GM06990 (cell line): Measurements from ENCODE around the gene CARS1.

ENCODE experiments used
- DNase-seq: peaks from one replicate; pipeline ENCODE4 v3.0.0-alpha.2; 2011; ENCODE audit not compliant: insufficient read length; ENCODE audit errors: extremely low read depth
- H3K27me3 ChIP-seq: replicated peaks from 2 replicates; pipeline ENCODE4 v1.6.0; 2011; ENCODE audit warnings: low read length; ENCODE audit not compliant: control insufficient read depth, insufficient read depth
- H3K36me3 ChIP-seq: 2 replicates; pipeline ENCODE4 v1.5.1; 2011; ENCODE audit warnings: low read length; ENCODE audit not compliant: control insufficient read depth, insufficient read depth
- H3K4me3 ChIP-seq: replicated peaks from 2 replicates; pipeline ENCODE4 v1.5.1; 2011; ENCODE audit warnings: low read depth, mild to moderate bottlenecking, control low read depth, low read length
- TF ChIP-seq, protein P1 (sequence below): IDR thresholded peaks from 2 replicates; pipeline ENCODE4 v1.5.1; 2011; ENCODE audit warnings: low read length, control low read depth, mild to moderate bottlenecking, inconsistent platforms; ENCODE audit not compliant: insufficient read depth, poor library complexity, severe bottlenecking

The CARS1 gene

DNA sequence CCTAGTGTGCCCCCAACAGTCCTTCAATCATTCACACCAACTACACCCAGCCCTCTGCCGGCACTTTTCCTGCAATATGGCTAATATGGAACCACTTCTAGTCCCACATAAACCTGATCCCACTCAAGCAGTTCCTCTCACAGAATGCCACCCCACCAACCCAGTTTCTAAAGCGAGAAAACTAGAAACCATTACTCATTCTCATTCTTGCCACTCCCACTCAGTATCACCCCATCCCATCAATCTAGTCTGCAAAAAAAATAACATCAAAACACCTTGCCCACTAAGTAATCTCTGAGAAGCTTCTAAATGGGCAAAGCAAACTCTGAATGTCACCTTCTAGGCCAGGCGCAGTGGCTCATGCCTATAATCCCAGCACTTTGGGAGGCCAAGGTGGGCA lies 83.0 kb downstream of the CARS1 start:
- peaks cover 28% of the 10 kb centered on the region for H3K36me3 ChIP-seq
- no peak overlapping the region for H3K4me3 ChIP-seq
- TF ChIP-seq, protein P1, sequence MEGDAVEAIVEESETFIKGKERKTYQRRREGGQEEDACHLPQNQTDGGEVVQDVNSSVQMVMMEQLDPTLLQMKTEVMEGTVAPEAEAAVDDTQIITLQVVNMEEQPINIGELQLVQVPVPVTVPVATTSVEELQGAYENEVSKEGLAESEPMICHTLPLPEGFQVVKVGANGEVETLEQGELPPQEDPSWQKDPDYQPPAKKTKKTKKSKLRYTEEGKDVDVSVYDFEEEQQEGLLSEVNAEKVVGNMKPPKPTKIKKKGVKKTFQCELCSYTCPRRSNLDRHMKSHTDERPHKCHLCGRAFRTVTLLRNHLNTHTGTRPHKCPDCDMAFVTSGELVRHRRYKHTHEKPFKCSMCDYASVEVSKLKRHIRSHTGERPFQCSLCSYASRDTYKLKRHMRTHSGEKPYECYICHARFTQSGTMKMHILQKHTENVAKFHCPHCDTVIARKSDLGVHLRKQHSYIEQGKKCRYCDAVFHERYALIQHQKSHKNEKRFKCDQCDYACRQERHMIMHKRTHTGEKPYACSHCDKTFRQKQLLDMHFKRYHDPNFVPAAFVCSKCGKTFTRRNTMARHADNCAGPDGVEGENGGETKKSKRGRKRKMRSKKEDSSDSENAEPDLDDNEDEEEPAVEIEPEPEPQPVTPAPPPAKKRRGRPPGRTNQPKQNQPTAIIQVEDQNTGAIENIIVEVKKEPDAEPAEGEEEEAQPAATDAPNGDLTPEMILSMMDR: no peak
- H3K27me3 ChIP-seq: no peaks in the 10 kb centered on the region
- no peak for DNase-seq

- Histone ChIP-seq H3K4me3 (no peak overlapping the region), H3K27me3 (no peaks in the 10 kb centered on the region), H3K36me3 (peaks cover 41% of the 10 kb centered on the region)
- TF ChIP-seq, protein P1: no peak
- no peak for DNase-seq
These were observed 88.8 kb downstream of the CARS1 start for GRCh38 chr11:2968341-2968900.

DNA sequence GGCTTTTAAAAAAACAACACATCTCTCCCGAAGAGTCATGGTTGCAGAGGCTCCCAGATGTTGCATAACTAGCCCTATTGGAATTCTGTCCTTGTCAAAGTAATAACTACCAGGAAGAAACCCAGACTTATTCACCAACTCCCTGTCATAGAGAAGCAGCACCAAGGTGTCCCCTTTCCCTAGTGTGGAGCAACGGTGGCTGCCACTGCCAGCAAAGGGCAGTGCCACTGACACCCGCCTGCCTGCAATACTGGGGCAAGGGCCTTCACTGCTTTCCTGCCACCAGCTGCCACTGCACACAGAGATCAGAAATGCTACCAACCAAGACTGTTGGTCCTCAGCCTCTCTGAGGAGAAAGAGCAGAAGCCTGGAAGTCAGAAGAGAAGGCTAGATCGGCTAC lies 92.4 kb downstream of the CARS1 start:
- no peak overlapping the region for H3K4me3 ChIP-seq
- H3K27me3 ChIP-seq: no peaks in the 10 kb centered on the region
- TF ChIP-seq, protein P1: no peak
- peaks cover 37% of the 10 kb centered on the region for H3K36me3 ChIP-seq
- DNase-seq: no peak

DNA sequence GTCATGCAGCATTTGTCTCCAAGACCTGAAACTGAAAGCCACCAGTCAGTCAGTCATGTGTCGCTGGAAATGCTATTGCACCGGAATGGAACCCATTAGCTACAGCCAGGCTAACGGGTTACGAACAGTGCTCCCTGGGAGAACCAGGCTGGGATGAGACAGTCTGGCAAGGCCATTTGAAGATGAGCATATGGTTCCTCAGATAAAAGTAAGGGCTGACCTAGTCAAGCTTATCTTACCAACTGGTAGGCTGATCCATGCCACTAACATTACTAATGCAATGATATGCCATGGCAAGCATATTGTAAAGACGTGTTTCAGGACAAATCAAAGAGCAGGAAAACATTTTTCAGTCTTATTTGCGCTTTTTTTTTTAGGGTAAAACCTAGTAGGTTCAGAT lies 93.5 kb downstream of the CARS1 start:
- Histone ChIP-seq H3K27me3 (no peaks in the 10 kb centered on the region), H3K36me3 (peaks cover 33% of the 10 kb centered on the region), H3K4me3 (no peak overlapping the region)
- TF ChIP-seq, protein P1: no peak
- DNase-seq: no peak

DNA sequence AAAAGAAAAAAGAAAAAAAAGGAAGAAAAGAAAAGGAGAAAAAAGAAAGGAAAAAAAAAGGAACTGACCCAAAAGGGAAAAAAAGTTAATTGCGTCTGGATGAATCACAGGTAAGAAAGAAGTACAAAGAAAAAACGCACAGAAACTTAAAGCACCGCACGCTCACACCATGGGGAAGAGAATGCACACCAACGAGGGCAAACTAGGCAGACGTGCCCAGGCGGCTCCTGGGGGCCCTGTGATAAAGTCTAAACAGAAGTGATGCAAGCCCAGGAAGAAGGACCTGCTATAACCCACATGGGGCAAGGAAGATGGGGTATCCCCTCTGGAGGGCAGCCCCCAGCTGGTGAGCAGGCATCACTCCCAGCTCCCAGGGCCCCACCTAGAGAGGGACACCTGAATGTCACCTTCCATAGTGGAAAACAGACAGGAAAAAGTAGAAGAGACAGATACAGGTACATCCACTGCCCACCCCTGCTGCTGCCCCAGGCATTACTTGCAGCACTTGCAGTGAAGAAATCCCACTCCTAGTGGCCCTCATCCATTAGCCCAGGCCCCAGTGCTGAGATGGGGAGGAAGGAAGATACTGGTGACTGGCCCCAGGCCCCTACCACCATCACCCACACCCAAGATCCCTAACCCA lies 94.0 kb downstream of the CARS1 start:
- TF ChIP-seq, protein P1: no peak
- no peak overlapping the region for H3K4me3 ChIP-seq
- peaks cover 36% of the 10 kb centered on the region for H3K36me3 ChIP-seq
- no peak for DNase-seq
- no peaks in the 10 kb centered on the region for H3K27me3 ChIP-seq

DNA sequence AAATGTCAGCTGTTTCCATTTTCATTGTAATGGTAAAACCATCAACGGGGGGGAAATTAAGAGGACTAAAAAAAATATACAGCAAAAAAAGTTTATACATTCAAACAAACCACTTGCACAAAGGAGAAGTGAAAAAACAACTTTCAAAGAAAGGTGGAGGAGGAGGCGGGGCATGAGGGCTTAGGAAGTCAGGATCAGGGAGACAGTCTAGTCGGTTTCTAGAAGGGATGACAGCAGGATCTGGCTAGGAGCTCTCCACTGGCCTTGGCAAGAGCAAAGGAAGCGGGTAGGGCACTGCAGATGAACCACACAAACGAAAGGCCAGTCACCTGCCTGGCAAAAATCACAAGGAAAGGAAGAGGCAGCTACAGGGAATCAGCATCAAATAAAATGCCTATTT lies 96.1 kb downstream of the CARS1 start:
- Histone ChIP-seq H3K36me3 (peaks cover 35% of the 10 kb centered on the region), H3K27me3 (no peaks in the 10 kb centered on the region), H3K4me3 (no peak overlapping the region)
- TF ChIP-seq, protein P1: no peak
- DNase-seq: no peak
